GM10248 (cell line): ENCODE data around the gene ATRAID.
A peak's percentile ranks its signal among the peaks of the same experiment; 100 is the strongest.

ENCODE experiments used
- CTCF ChIA-PET: fragments of 300-600 bp; sonication (Branson Sonifier 250); formaldehyde crosslinking; extraction: SDS; loops from one replicate; lab custom pipeline; 2021; ENCODE audit warnings: antibody characterized with exemption; lab: Yijun Ruan, JAX
- POLR2A ChIA-PET: fragments of 350-650 bp; sonication (Branson Sonifier 250); formaldehyde crosslinking; extraction: SDS; loops from one replicate; lab custom pipeline; 2020; ENCODE audit warnings: antibody characterized with exemption; lab: Yijun Ruan, JAX
- DNase-seq: peaks from one replicate; pipeline ENCODE4 v3.0.0; 2012; ENCODE audit errors: extremely low spot score
- CTCF ChIP-seq: IDR thresholded peaks from 2 replicates; pipeline ENCODE4 v1.5.1; 2012; ENCODE audit warnings: mild to moderate bottlenecking, low read depth; ENCODE audit errors: extremely low read depth, missing control alignments, control extremely low read depth

The ATRAID gene

GRCh38 chr2:27209621-27210401, 2.0 kb upstream of the ATRAID start:
- ChIA-PET POLR2A (no interaction called here), CTCF (interaction anchor here (1.0 to 1.9 kb wide), 2 partner anchors 18 to 40 kb away, joined by 3 to 4 read pairs; no protein-coding TSS in a partner anchor)
- DNase-seq: no peak
- TF ChIP-seq CTCF: no peak

GRCh38 chr2:27211241-27211942, 449 bp upstream of the ATRAID start:
- TF ChIP-seq CTCF: no peak
- ChIA-PET POLR2A (interaction anchor here (0.6 kb wide), 1 partner anchor 942 kb away, joined by 3 read pairs; no protein-coding TSS in a partner anchor), CTCF (interaction anchor here (1.0 to 2.0 kb wide), 6 partner anchors 9 to 249 kb away, joined by 3 to 4 read pairs (median 3); partner anchors contain the start of genes KHK and TRIM54)
- DNase-seq: peak; percentile 41

GRCh38 chr2:27212626-27213471, 1.0 kb downstream of the ATRAID start:
- TF ChIP-seq CTCF: no peak
- ChIA-PET POLR2A (no interaction called here), CTCF (interaction anchor here (1.0 to 2.0 kb wide), 4 partner anchors 7 to 126 kb away, joined by 3 to 4 read pairs (median 3); partner anchors contain the start of gene KHK)
- DNase-seq: no peak

GRCh38 chr2:27214941-27215340, 3.1 kb downstream of the ATRAID start:
- ChIA-PET POLR2A (no interaction called here), CTCF (no interaction called here)
- DNase-seq: no peak
- TF ChIP-seq CTCF: no peak

GRCh38 chr2:27216416-27217137, 4.7 kb downstream of the ATRAID start:
- POLR2A ChIA-PET: no interaction called here

More at GRCh38 chr2:27216416-27217137, 4.7 kb downstream of the ATRAID start:
- CTCF ChIA-PET: interaction anchor here (1.1 to 1.8 kb wide), 2 partner anchors 12 to 18 kb away, joined by 3 to 6 read pairs; no protein-coding TSS in a partner anchor
- DNase-seq: no peak
- TF ChIP-seq CTCF: no peak
